RPMI7951 (cell line): ENCODE data around the gene OSBP. TPM values are rescaled to one million over a fixed set of nuclear protein-coding genes. Genes with fewer than 3 reads are reported as not detected.
"Not testable (repeated sequence)": the region's sequence is repeated elsewhere in the genome, so short reads cannot be mapped to it uniquely, and the experiment has no call there.

Source experiments
- DNase-seq: peaks from one replicate; pipeline ENCODE4 v3.0.0-alpha.2; 2012; ENCODE audit warnings: low read depth
- total RNA-seq: library from RNA; depleted of rRNA; stranded (reverse); fragments of >200 nt; shearing (Covaris generic); gene quantifications from 2 replicates; pipeline ENCODE4 v1.2.3, GENCODE V29; 2014; rRNA removed

The OSBP gene, protein sequence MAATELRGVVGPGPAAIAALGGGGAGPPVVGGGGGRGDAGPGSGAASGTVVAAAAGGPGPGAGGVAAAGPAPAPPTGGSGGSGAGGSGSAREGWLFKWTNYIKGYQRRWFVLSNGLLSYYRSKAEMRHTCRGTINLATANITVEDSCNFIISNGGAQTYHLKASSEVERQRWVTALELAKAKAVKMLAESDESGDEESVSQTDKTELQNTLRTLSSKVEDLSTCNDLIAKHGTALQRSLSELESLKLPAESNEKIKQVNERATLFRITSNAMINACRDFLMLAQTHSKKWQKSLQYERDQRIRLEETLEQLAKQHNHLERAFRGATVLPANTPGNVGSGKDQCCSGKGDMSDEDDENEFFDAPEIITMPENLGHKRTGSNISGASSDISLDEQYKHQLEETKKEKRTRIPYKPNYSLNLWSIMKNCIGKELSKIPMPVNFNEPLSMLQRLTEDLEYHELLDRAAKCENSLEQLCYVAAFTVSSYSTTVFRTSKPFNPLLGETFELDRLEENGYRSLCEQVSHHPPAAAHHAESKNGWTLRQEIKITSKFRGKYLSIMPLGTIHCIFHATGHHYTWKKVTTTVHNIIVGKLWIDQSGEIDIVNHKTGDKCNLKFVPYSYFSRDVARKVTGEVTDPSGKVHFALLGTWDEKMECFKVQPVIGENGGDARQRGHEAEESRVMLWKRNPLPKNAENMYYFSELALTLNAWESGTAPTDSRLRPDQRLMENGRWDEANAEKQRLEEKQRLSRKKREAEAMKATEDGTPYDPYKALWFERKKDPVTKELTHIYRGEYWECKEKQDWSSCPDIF
- 20.4 and 20.8 TPM in 2 replicates for total RNA-seq

DNA sequence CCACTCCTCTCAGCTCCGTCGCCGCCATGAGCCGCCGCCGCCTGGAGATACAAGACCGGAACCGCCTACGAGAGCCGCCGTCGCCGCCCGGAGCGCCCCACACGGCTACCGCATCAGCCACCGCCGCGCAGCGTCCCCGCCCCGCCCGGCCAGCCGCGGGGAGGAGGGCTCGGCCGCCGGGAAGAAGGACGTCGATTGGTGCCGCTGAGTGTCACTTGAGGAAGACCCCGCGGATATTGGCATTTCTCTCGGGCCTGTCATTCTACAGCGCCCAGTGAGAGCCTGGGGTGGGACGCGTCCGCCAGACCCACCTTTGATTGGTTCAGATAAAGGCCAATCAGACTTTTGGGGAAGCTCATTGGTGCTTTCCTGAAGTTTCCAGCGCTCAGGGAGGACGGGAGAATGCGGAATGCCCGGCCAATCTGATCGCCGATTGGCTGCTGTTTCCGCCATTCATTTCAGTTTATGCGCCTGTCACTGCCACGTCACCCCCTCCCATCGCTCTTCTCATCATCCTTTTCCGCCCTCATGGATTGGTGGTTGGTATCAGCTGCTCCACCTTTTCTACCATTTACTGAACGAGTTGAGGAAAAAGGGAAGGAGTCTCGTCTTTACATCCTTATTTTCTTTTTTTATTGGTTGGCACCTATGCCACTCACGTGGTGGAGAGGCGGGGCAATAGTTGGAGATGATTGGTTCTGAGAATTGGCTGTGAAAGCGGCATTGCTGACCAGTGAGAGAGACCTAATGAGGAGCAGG lies at the start of gene OSBP:
OSBP (minus strand) TSS at position 138 of the 759 bp plus-strand sequence; CDS start at position 28, 110 bp downstream.
- peak; percentile 100 for DNase-seq

GRCh38 chr11:59660621-59661020 lies 45.0 kb upstream of the OSBP start:
- DNase-seq, result no peak

GRCh38 chr11:59659981-59660380 lies 44.4 kb upstream of the OSBP start:
- DNase-seq, result no peak

GRCh38 chr11:59658036-59658435 lies 42.5 kb upstream of the OSBP start:
- no peak for DNase-seq

DNA sequence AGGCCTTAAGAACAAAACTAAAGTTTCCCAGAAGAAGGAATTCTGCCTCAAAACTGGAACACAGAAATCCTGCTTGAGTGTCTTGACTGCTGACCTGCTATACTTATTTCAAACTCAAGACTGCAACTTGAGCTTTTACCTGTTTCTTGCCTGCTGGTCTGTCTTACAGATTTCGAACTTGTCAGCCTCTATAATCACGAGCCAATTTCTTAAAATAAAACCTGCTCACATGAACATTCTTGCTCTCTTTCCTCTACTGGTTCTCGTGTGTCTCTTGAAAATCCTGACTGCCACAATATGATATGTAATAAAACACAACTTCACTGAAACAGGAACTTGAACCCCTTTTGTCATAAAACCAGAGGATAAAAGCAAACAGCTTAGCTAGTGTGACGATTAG lies 39.3 kb upstream of the OSBP start:
- DNase-seq, result no peak

GRCh38 chr11:59647245-59647980 lies 31.8 kb upstream of the OSBP start:
- DNase-seq, result no peak

- no peak for DNase-seq
Observed at GRCh38 chr11:59644528-59644927, 29.0 kb upstream of the OSBP start.

GRCh38 chr11:59643390-59643789 lies 27.8 kb upstream of the OSBP start:
- DNase-seq, result no peak

- DNase-seq, result peak; percentile 7
Observed at GRCh38 chr11:59641156-59641555, 25.6 kb upstream of the OSBP start.

DNA sequence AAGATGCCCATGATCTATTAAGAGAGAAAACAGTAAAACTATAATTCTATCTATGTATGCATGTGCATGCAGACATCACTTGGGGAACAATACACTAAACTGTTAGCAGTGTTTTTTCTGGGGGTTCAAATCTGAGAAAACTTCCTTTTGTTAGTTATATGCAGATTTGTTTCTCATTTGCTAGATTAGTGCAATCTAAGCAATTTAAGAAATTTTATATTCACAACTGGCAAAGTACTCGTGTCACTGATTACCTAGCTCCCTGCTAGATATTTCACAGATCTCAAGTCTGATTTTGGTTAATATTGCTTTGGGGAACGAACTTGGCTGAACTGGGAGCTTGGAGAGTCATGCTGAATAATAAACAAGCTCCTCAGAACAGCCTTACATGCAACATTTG lies 14.9 kb upstream of the OSBP start:
- no peak for DNase-seq

GRCh38 chr11:59629996-59630395 lies 14.4 kb upstream of the OSBP start:
- DNase-seq, result no peak

GRCh38 chr11:59626969-59627368 lies 11.4 kb upstream of the OSBP start:
- DNase-seq, result not testable (repeated sequence)

GRCh38 chr11:59625703-59626102 lies 10.1 kb upstream of the OSBP start:
- no peak for DNase-seq

DNA sequence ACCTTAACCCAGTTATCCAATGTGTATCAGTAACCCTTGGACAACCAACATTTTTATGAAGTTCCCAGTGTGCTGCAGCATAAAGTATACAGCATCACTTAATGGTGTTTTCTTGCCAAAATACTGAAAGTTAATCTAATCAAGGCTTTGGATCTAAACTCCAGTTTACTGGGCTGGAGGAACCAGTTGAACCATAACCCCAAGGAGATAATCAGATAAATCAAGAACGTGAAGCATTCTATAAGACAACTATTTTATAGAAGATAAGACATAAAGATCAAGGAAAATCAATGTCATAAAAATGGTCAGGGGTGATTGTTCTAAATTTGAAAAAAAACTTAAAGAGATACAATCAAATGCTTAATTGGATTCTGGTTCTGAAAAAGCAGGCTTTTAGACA lies 2.3 kb upstream of the OSBP start:
- no peak for DNase-seq

- DNase-seq, result no peak
Observed at GRCh38 chr11:59616396-59616982, 915 bp upstream of the OSBP start.

- peak; percentile 13 for DNase-seq
Observed at GRCh38 chr11:59615120-59615636, 396 bp downstream of the OSBP start.

GRCh38 chr11:59614277-59615119 lies 1.1 kb downstream of the OSBP start:
- peak; percentile 4 for DNase-seq

DNA sequence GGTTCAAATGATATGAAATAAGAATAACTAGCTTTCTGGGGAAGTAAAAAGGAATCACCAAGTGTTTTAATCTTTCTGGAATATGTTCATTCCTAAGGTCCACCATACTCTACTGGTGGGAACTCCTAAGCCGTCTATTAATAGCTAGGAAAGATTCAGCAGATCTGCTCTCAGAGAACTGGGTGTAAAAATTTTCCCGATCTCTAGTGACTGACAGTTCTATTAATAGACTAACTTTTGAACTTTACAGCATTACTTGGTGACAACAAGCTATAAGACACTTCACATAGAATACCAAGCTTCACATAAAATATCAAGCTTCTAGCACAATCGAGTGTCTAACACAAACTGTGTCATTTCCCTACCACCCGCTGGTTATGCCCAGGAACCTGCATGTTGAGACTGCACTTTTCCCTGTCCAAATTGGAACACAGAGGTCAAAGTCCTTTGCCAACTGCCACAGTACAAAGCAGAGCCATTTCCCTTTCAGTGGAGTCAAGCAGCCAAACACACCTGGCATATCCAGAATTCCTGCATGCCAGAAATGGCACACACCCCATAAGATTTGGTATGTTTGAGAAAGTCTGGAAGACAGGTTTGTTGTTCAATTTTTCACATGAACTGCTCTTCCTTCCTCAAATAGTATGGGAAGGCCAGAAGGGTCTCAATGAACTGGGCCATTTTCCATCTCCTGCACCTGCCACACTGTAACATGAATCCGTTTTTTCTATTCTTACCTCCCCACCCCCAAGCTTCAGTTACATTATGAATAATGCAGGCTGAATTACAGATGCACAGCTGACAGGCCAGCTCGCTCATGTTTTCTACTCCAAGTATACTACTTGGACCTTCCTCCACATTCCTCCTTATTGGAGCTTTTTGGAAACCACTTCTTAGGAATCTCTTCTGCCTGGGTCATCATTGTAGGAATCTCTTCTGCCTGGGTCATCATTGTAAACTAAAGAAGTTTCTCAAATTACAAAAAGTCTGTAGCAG lies 3.7 kb downstream of the OSBP start:
- DNase-seq, result no peak

- no peak for DNase-seq
Observed at GRCh38 chr11:59610289-59610688, 5.3 kb downstream of the OSBP start.
